HepG2 (cell line): Measurements from ENCODE around the gene PMVK. TPM values are rescaled to one million over a fixed set of nuclear protein-coding genes. Genes with fewer than 3 reads are reported as not detected.

Experiments used
- CBX1 ChIP-seq: IDR thresholded peaks from one replicate; pipeline ENCODE4 v1.6.1; 2016; ENCODE audit warnings: antibody characterized with exemption, low read depth
- CREB1 ChIP-seq, 2 experiments: fragments of 450-650 bp in 1 of 2; IDR thresholded peaks; 2 replicates each; pipeline ENCODE4 v1.6.1; 2016 to 2017; ENCODE audit warnings: control low read depth in 1 of 2, mild to moderate bottlenecking in 1 of 2, missing compliant biosample characterization in 1 of 2, missing genetic modification characterization in 1 of 2
- DNMT1 ChIP-seq: sonication (generic); formaldehyde crosslinking; IDR thresholded peaks from 2 replicates; pipeline ENCODE4 v1.5.1; 2020; ENCODE audit warnings: mild to moderate bottlenecking, missing genetic modification reagents
- ELF4 ChIP-seq: sonication (generic); formaldehyde crosslinking; IDR thresholded peaks from 2 replicates; pipeline ENCODE4 v1.5.0; 2020; ENCODE audit warnings: missing genetic modification reagents, mild to moderate bottlenecking, moderate library complexity, borderline replicate concordance
- FIP1L1 ChIP-seq: fragments of 200-400 bp; formaldehyde crosslinking; IDR thresholded peaks from 2 replicates; pipeline ENCODE4 v1.6.1; 2018; ENCODE audit warnings: low read depth, mild to moderate bottlenecking, low read length, moderate library complexity, borderline replicate concordance; ENCODE audit not compliant: insufficient read depth
- NAIF1 ChIP-seq: sonication (generic); formaldehyde crosslinking; IDR thresholded peaks from 2 replicates; pipeline ENCODE4 v1.5.0; 2020; ENCODE audit warnings: mild to moderate bottlenecking, missing genetic modification reagents, borderline replicate concordance
- NBN ChIP-seq: fragments of 450-650 bp; conservative IDR thresholded peaks from 2 replicates; pipeline ENCODE4 v1.6.1; 2017
- NCOA1 ChIP-seq: sonication (generic); formaldehyde crosslinking; IDR thresholded peaks from 2 replicates; pipeline ENCODE4 v1.9.0; 2021; ENCODE audit warnings: missing genetic modification reagents
- NFIC ChIP-seq: IDR thresholded peaks from 2 replicates; pipeline ENCODE4 v1.6.1; 2012; ENCODE audit warnings: mild to moderate bottlenecking, low read length, inconsistent platforms
- NR2F6 ChIP-seq, 2 experiments: IDR thresholded peaks; 2 replicates each; pipeline ENCODE4 v1.6.1; 2016; ENCODE audit warnings: antibody characterized with exemption in 1 of 2, mild to moderate bottlenecking in 1 of 2
- PITX1 ChIP-seq: sonication (generic); formaldehyde crosslinking; IDR thresholded peaks from 2 replicates; pipeline ENCODE4 v1.5.1; 2020; ENCODE audit warnings: mild to moderate bottlenecking, missing genetic modification reagents
- RAD21 ChIP-seq: fragments of 450-650 bp; formaldehyde crosslinking; IDR thresholded peaks from 2 replicates; pipeline ENCODE4 v1.5.0; 2020; ENCODE audit warnings: mild to moderate bottlenecking
- SALL2 ChIP-seq: sonication (generic); formaldehyde crosslinking; IDR thresholded peaks from 2 replicates; pipeline ENCODE4 v1.8.1; 2023; ENCODE audit warnings: mild to moderate bottlenecking, missing genetic modification reagents, inconsistent platforms
- SMAD9 ChIP-seq: sonication (generic); formaldehyde crosslinking; IDR thresholded peaks from 2 replicates; pipeline ENCODE4 v1.5.1; 2020; ENCODE audit warnings: mild to moderate bottlenecking, missing genetic modification reagents
- STAT5B ChIP-seq: sonication (generic); formaldehyde crosslinking; IDR thresholded peaks from 2 replicates; pipeline ENCODE4 v1.4.0; 2020; ENCODE audit warnings: missing genetic modification reagents
- TBX2 ChIP-seq: sonication (generic); formaldehyde crosslinking; IDR thresholded peaks from 2 replicates; pipeline ENCODE4 v1.5.0; 2020; ENCODE audit warnings: missing genetic modification reagents, mild to moderate bottlenecking, borderline replicate concordance
- YEATS2 ChIP-seq: sonication (generic); formaldehyde crosslinking; IDR thresholded peaks from 2 replicates; pipeline ENCODE4 v1.4.0; 2020; ENCODE audit warnings: missing genetic modification reagents, borderline replicate concordance
- ZFAT ChIP-seq: sonication (generic); formaldehyde crosslinking; conservative IDR thresholded peaks from 2 replicates; pipeline ENCODE4 v1.8.1; 2023; ENCODE audit warnings: missing genetic modification reagents, inconsistent platforms
- ZFP37 ChIP-seq: sonication (generic); formaldehyde crosslinking; IDR thresholded peaks from 2 replicates; pipeline ENCODE4 v1.4.0; 2020; ENCODE audit warnings: missing genetic modification reagents, borderline replicate concordance
- ZFP62 ChIP-seq: sonication (generic); formaldehyde crosslinking; IDR thresholded peaks from 2 replicates; pipeline ENCODE4 v1.4.0; 2020; ENCODE audit warnings: missing genetic modification reagents
- ZNF354B ChIP-seq: sonication (generic); formaldehyde crosslinking; IDR thresholded peaks from 2 replicates; pipeline ENCODE4 v1.8.0; 2022; ENCODE audit warnings: mild to moderate bottlenecking, missing genetic modification reagents
- ZNF441 ChIP-seq: sonication (generic); formaldehyde crosslinking; IDR thresholded peaks from 2 replicates; pipeline ENCODE4 v1.7.0; 2021; ENCODE audit warnings: missing genetic modification reagents, borderline replicate concordance
- ZNF468 ChIP-seq: sonication (generic); formaldehyde crosslinking; IDR thresholded peaks from 2 replicates; pipeline ENCODE4 v1.8.0; 2022; ENCODE audit warnings: mild to moderate bottlenecking, moderate library complexity, missing genetic modification reagents
- ZNF75D ChIP-seq: sonication (generic); formaldehyde crosslinking; IDR thresholded peaks from 2 replicates; pipeline ENCODE4 v1.8.1; 2023; ENCODE audit warnings: missing genetic modification reagents, mild to moderate bottlenecking, borderline replicate concordance
- ZNF781 ChIP-seq: sonication (generic); formaldehyde crosslinking; IDR thresholded peaks from 2 replicates; pipeline ENCODE4 v1.5.1; 2020; ENCODE audit warnings: borderline replicate concordance, mild to moderate bottlenecking, missing genetic modification reagents; ENCODE audit errors: not compliant biosample characterization
- ZSCAN29 ChIP-seq: sonication (generic); formaldehyde crosslinking; conservative IDR thresholded peaks from 2 replicates; pipeline ENCODE4 v1.4.0; 2020; ENCODE audit warnings: mild to moderate bottlenecking, missing genetic modification reagents
- polyA plus RNA-seq, 8 experiments: library from polyadenylated mRNA; depleted of rRNA in 3 of 8; stranded (reverse) in 7 of 8; unstranded in 1 of 8; fragments of >200 nt; fragmentation: Illumina TruSeq in 4 of 8; extraction: Trizol in 4 of 8; gene quantifications; 2 replicates each; pipeline versions ENCODE4 v1.2.1 to v1.2.3, GENCODE V29; 2011 to 2016; ENCODE audit warnings: low read depth in 4 of 8, missing spikeins in 1 of 8, mixed read lengths in 1 of 8; ENCODE audit not compliant: insufficient read depth in 1 of 8
- total RNA-seq, 5 experiments: library from RNA; depleted of rRNA; stranded (reverse); fragments of >200 nt; fragmentation: Illumina TruSeq; extraction: Trizol; gene quantifications; 2 replicates each; pipeline ENCODE4 v1.2.3, GENCODE V29; 2016; ENCODE audit warnings: low read depth in 1 of 5
- TF ChIP-seq, protein P1 (sequence below), 2 experiments: sonication (generic) in 1 of 2; formaldehyde crosslinking in 1 of 2; IDR thresholded peaks; 2 replicates each; pipeline versions ENCODE4 v1.4.0 to v1.6.1; 2018 to 2020; ENCODE audit warnings: missing genetic modification reagents in 2 of 2, borderline replicate concordance in 1 of 2, low read depth in 1 of 2, mild to moderate bottlenecking in 1 of 2, missing biosample characterization in 1 of 2
- TF ChIP-seq, protein P2 (sequence below): sonication (generic); formaldehyde crosslinking; IDR thresholded peaks from 2 replicates; pipeline ENCODE4 v1.8.0; 2022; ENCODE audit warnings: missing genetic modification reagents, mild to moderate bottlenecking, inconsistent platforms, borderline replicate concordance
- TF ChIP-seq, protein P3 (sequence below): sonication (generic); formaldehyde crosslinking; IDR thresholded peaks from 2 replicates; pipeline ENCODE4 v1.5.0; 2020; ENCODE audit warnings: missing genetic modification reagents, mild to moderate bottlenecking, borderline replicate concordance

PMVK gene
- total and polyA plus RNA-seq, 2 of the 13 experiments (the other 11 are each of a cell fraction or from before 2014, with no cell fraction given): 3.9 to 12.6 TPM

DNA sequence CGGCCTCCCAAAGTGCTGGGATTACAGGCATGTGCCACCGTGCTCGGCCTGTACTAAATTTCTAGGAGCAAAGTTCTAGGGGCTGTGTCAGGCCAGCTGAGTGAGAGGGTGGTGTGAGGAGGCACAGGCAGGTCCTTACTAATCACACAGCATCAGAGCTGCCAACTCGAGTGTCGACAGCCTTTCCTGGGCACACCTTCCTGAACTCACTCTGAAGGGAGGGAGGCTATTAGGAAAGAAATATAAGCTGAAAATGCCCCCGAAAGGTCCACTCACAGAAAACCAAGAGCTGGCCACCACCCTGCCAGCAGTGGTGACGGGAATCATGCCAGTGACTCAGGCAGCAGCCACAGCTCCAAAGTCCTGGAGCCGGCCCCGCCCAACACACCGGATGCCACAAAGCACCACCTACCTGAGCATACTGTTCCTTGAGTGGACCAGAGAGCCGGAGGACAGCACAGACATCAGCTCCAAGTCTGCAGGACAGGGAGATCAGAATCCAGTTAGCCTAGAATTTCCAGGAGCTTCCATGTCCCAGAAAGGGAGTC, 4.5 kb downstream of the PMVK start (continued):
- TF ChIP-seq NR2F6 (IDR thresholded peaks at IDR 0.05) (no peak), NR2F6 (CRISPR knock-in tag; IDR thresholded peaks at IDR 0.05) (peak; percentile 33; the same call in 1 of the 2 replicates), PITX1 (CRISPR knock-in tag) (0 out of 2 replicates have a peak, but pooled peaks have one; percentile 55), ZFP62 (no peak), NAIF1 (CRISPR knock-in tag) (no peak), ZSCAN29 (CRISPR knock-in tag) (0 out of 2 replicates have a peak, but pooled peaks have one; percentile 64), DNMT1 (CRISPR knock-in tag) (no peak), ZFP37 (CRISPR knock-in tag) (no peak), ZFAT (CRISPR knock-in tag) (no peak), NCOA1 (CRISPR knock-in tag) (no peak), SALL2 (no peak), ZNF354B (CRISPR knock-in tag) (no peak), NFIC (no peak), CREB1 (IDR thresholded peaks at IDR 0.05) (peak; percentile 25; the same call in 1 of the 2 replicates), CREB1 (CRISPR knock-in tag; IDR thresholded peaks at IDR 0.05) (peak; percentile 51), YEATS2 (no peak), NBN (no peak), ELF4 (CRISPR knock-in tag) (no peak), TBX2 (CRISPR knock-in tag) (peak; percentile 73; the same call in 1 of the 2 replicates), RAD21 (CRISPR knock-in tag) (peak; percentile 11; the same call in 1 of the 2 replicates), STAT5B (no peak), ZNF441 (CRISPR knock-in tag) (no peak), ZNF781 (CRISPR knock-in tag) (no peak), SMAD9 (CRISPR knock-in tag) (no peak), ZNF468 (CRISPR knock-in tag) (no peak), FIP1L1 (no peak), ZNF75D (CRISPR knock-in tag) (no peak), CBX1 (peak; percentile 14)
- TF ChIP-seq, protein P1, sequence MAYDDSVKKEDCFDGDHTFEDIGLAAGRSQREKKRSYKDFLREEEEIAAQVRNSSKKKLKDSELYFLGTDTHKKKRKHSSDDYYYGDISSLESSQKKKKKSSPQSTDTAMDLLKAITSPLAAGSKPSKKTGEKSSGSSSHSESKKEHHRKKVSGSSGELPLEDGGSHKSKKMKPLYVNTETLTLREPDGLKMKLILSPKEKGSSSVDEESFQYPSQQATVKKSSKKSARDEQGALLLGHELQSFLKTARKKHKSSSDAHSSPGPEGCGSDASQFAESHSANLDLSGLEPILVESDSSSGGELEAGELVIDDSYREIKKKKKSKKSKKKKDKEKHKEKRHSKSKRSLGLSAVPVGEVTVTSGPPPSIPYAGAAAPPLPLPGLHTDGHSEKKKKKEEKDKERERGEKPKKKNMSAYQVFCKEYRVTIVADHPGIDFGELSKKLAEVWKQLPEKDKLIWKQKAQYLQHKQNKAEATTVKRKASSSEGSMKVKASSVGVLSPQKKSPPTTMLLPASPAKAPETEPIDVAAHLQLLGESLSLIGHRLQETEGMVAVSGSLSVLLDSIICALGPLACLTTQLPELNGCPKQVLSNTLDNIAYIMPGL (CRISPR knock-in tag; IDR thresholded peaks at IDR 0.05; ENCODE audit: borderline replicate concordance in 1 of 2, low read depth in 1 of 2): peak in 1 of 2 experiments; percentile 40; a peak in 1 of 4 replicates
- TF ChIP-seq, protein P2, sequence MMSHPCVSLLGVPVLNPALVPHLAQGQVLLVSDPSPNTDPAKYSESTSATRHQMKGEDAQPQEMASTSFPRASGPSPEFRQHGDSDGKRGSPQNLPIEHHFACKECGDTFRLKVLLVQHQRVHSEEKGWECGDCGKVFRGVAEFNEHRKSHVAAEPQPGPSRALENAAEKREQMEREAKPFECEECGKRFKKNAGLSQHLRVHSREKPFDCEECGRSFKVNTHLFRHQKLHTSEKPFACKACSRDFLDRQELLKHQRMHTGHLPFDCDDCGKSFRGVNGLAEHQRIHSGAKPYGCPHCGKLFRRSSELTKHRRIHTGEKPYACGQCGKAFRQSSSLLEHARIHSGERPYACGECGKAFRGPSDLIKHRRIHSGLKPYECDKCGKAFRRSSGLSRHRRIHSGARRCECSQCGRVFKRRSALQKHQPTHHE: no peak
- TF ChIP-seq, protein P3, sequence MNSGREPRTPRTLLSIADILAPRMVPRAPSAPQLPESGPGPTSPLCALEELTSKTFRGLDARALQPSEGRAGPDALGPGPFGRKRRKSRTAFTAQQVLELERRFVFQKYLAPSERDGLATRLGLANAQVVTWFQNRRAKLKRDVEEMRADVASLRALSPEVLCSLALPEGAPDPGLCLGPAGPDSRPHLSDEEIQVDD (CRISPR knock-in tag): no peak
